SK-N-SH treated with all-trans-retinoic acid at 6 μM for 48 hours (cell line): ENCODE results near the gene GMPPB.

ENCODE experiments used
- CREB5 ChIP-seq: fragments of 250-450 bp; sonication (Bioruptor Pico); IDR thresholded peaks from 2 replicates; pipeline ENCODE4 v1.5.1; 2020; ENCODE audit warnings: low read depth, mild to moderate bottlenecking, moderate library complexity
- CSDC2 ChIP-seq: fragments of 250-450 bp; sonication (Bioruptor Pico); IDR thresholded peaks from 2 replicates; pipeline ENCODE4 v1.5.0; 2020; ENCODE audit warnings: mild to moderate bottlenecking, moderate library complexity
- ESRRG ChIP-seq: fragments of 250-450 bp; sonication (Bioruptor Pico); IDR thresholded peaks from 2 replicates; pipeline ENCODE4 v1.6.1; 2021; ENCODE audit warnings: mild to moderate bottlenecking
- PATZ1 ChIP-seq: fragments of 250-450 bp; sonication (Bioruptor Pico); IDR thresholded peaks from 2 replicates; pipeline ENCODE4 v1.8.0; 2020; ENCODE audit warnings: mild to moderate bottlenecking, moderate library complexity, borderline replicate concordance
- POU6F1 ChIP-seq: fragments of 250-450 bp; sonication (Bioruptor Pico); IDR thresholded peaks from 2 replicates; pipeline ENCODE4 v1.8.0; 2021; ENCODE audit warnings: low read depth, mild to moderate bottlenecking, moderate library complexity, borderline replicate concordance
- RARB ChIP-seq: fragments of 250-450 bp; sonication (Bioruptor Pico); IDR thresholded peaks from 2 replicates; pipeline ENCODE4 v1.8.0; 2021; ENCODE audit warnings: mild to moderate bottlenecking, moderate library complexity
- SNAI2 ChIP-seq: fragments of 250-450 bp; sonication (Bioruptor Pico); IDR thresholded peaks from 2 replicates; pipeline ENCODE4 v1.5.0; 2020; ENCODE audit warnings: mild to moderate bottlenecking, moderate library complexity
- ZFP30 ChIP-seq: fragments of 450-650 bp; formaldehyde crosslinking; IDR thresholded peaks from 2 replicates; pipeline ENCODE4 v1.5.0; 2022; ENCODE audit warnings: mild to moderate bottlenecking, moderate library complexity

- TF ChIP-seq CREB5 (CRISPR knock-in tag) (no peak), POU6F1 (CRISPR knock-in tag) (no peak), RARB (CRISPR knock-in tag) (no peak), ZFP30 (CRISPR knock-in tag) (no peak), PATZ1 (CRISPR knock-in tag) (no peak), SNAI2 (no peak), ESRRG (no peak), CSDC2 (CRISPR knock-in tag) (no peak)
Measured at GRCh38 chr3:49772703-49773102, 49.0 kb upstream of the GMPPB start.
